NT2/D1 (cell line): ENCODE measurements around the gene GARNL3.

ENCODE experiments used
- SUZ12 ChIP-seq: IDR thresholded peaks from 2 replicates; pipeline ENCODE4 v1.6.1; 2011; ENCODE audit not compliant: insufficient read length, insufficient read depth; ENCODE audit errors: extremely low read depth
- ZNF274 ChIP-seq: IDR thresholded peaks from 2 replicates; pipeline ENCODE4 v1.6.1; 2011; ENCODE audit warnings: mild to moderate bottlenecking, low read depth, low read length

DNA sequence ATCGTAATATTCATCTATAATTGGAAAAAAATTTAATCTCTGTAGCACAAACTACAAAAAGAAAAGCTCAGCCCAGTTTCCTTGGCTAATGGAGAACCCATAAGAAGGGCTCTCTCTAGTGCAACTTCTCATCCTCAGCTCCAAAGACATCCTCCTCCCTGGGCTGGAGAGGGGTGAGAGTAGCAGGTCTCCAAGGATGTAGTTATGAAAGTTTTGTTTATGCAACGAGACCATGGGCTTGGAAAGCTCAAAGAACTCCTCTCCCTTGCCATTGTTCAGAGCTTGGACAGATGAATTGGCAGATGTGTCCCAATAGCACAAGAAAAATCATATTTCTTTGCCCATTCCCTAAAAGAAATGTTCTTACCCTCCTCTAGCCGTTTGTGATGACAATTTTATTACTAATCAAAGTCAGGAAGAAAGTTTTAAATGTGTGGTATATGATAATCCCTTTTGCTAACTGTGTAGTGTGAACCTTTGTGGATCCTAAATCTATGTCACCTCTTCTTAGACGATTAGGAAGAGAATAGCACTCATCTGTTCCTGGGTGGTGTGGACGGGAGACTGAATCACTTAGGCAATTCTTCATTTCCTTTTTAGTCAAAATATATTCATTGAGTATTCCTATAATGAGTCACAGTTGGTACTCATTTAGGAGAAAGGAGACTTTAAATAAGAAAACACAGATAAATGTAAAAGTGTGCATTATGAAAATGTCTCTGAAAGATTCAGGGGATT lies 52.2 kb downstream of the GARNL3 start:
- TF ChIP-seq ZNF274 (no peak), SUZ12 (no peak)
